Measurements from ENCODE around the gene F8.
A peak's percentile ranks its signal among the peaks of the same experiment; 100 is the strongest.
"Not testable (repeated sequence)": the region's sequence is repeated elsewhere in the genome, so short reads cannot be mapped to it uniquely, and the experiment has no call there.

The F8 gene

GRCh38 chrX:155031657-155032056, 9.1 kb upstream of the F8 start:
- no peak for DNase-seq (ENCODE audit: low read depth)

GRCh38 chrX:155028877-155029291, 6.4 kb upstream of the F8 start:
- no peak for DNase-seq (ENCODE audit: low read depth)

- no peak for DNase-seq (ENCODE audit: low read depth)
These were observed 5.6 kb upstream of the F8 start for GRCh38 chrX:155028129-155028528.

- DNase-seq (ENCODE audit: low read depth): no peak
These were observed 5.1 kb upstream of the F8 start for GRCh38 chrX:155027509-155028066.

- DNase-seq (ENCODE audit: low read depth): peak; percentile 90
These were observed 4.4 kb upstream of the F8 start, which contains the start of gene FUNDC2 for GRCh38 chrX:155026727-155027508. FUNDC2 (plus strand) TSS chrX:155026844; CDS start chrX:155026939, 95 bp downstream.

- no peak for DNase-seq (ENCODE audit: low read depth)
These were observed 3.9 kb upstream of the F8 start for GRCh38 chrX:155026420-155026726.

- DNase-seq (ENCODE audit: low read depth): no peak
These were observed 1.6 kb upstream of the F8 start for GRCh38 chrX:155023907-155024833.

GRCh38 chrX:155020591-155020990, 1.9 kb downstream of the F8 start:
- DNase-seq (ENCODE audit: low read depth): no peak

- DNase-seq (ENCODE audit: low read depth): no peak
These were observed 12.5 kb downstream of the F8 start for GRCh38 chrX:155009994-155010472.

GRCh38 chrX:155008578-155008977, 13.9 kb downstream of the F8 start:
- DNase-seq (ENCODE audit: low read depth): not testable (repeated sequence)

GRCh38 chrX:155006913-155007671, 15.4 kb downstream of the F8 start:
- not testable (repeated sequence) for DNase-seq (ENCODE audit: low read depth)

- DNase-seq (ENCODE audit: low read depth): not testable (repeated sequence)
These were observed 16.1 kb downstream of the F8 start for GRCh38 chrX:155006379-155006778.

- no peak for DNase-seq (ENCODE audit: low read depth)
These were observed 17.3 kb downstream of the F8 start for GRCh38 chrX:155005190-155005589.

GRCh38 chrX:155001873-155002272, 20.6 kb downstream of the F8 start:
- no peak for DNase-seq (ENCODE audit: low read depth)

- DNase-seq (ENCODE audit: low read depth): no peak
These were observed 21.7 kb downstream of the F8 start for GRCh38 chrX:155000841-155001240.

- no peak for DNase-seq (ENCODE audit: low read depth)
These were observed 24.2 kb downstream of the F8 start for GRCh38 chrX:154998204-154998880.

- DNase-seq (ENCODE audit: low read depth): no peak
These were observed 31.0 kb downstream of the F8 start for GRCh38 chrX:154991476-154991875.

- DNase-seq (ENCODE audit: low read depth): no peak
These were observed 31.5 kb downstream of the F8 start for GRCh38 chrX:154991039-154991438.

- DNase-seq (ENCODE audit: low read depth): no peak
These were observed 32.0 kb downstream of the F8 start for GRCh38 chrX:154990496-154990895.

- no peak for DNase-seq (ENCODE audit: low read depth)
These were observed 33.8 kb downstream of the F8 start for GRCh38 chrX:154988719-154989118.

- DNase-seq (ENCODE audit: low read depth): no peak
These were observed 34.6 kb downstream of the F8 start for GRCh38 chrX:154987940-154988339.

All from stimulated activated CD4-positive, alpha-beta T cell treated with anti-CD3 and anti-CD28 coated beads, Interleukin-2, amount 100 ng/mL, for 4 hours (primary cell).